HepG2 (cell line): ENCODE measurements around the gene IL24. TPM values are rescaled to one million over a fixed set of nuclear protein-coding genes. Genes with fewer than 3 reads are reported as not detected.

ENCODE experiments used
- ATAC-seq: fragments of 200-7000 bp; cut with Tn5 transposase; 3 replicates; pipeline ENCODE4 v1.9.1; 2020; ENCODE audit warnings: mild to moderate bottlenecking, moderate library complexity
- BruUV-seq: library from RNA; stranded (reverse); fragments of 400-500 nt; replicated peaks from 2 replicates; lab custom pipeline; 2021; lab: Mats Ljungman, UMichigan
- CTCF ChIA-PET: fragments of 300-600 bp; formaldehyde crosslinking; extraction: SDS; loops from one replicate; lab custom pipeline; 2021; ENCODE audit warnings: low total read pairs, inconsistent platforms, low intra/inter-chr PET ratio; lab: Yijun Ruan, JAX
- POLR2A ChIA-PET: fragments of 350-600 bp; sonication (Branson Sonifier 250); formaldehyde crosslinking; loops from one replicate; lab custom pipeline; 2020; ENCODE audit warnings: antibody characterized with exemption, inconsistent platforms; lab: Yijun Ruan, JAX
- DNase-seq: peaks from one replicate; pipeline ENCODE4 v3.0.0-alpha.2; 2015; ENCODE audit warnings: low spot score
- FAIRE-seq: peaks from 3 replicates; lab custom pipeline; 2011; peaks lifted over from hg19 to GRCh38; lab: Jason Lieb, UNC
- H2AFZ ChIP-seq: one replicate; pipeline ENCODE4 v1.6.1; 2011; ENCODE audit warnings: low read length, inconsistent platforms
- H3K27ac ChIP-seq: fragments of 300-600 bp; 3 replicates; pipeline ENCODE4 v1.8.0; 2011; ENCODE audit warnings: mixed run types, mild to moderate bottlenecking, mixed read lengths, low read length, inconsistent platforms; ENCODE audit not compliant: insufficient read depth; ENCODE audit errors: extremely low read length
- H3K27me3 ChIP-seq, 2 experiments: fragments of 200-600 bp in 1 of 2; 2 replicates in 1 of 2; 3 replicates in 1 of 2; pipeline versions ENCODE4 v1.6.0 to v1.8.0; 2011; ENCODE audit warnings: low read length in 2 of 2, mild to moderate bottlenecking in 2 of 2, moderate library complexity in 2 of 2, inconsistent platforms in 1 of 2; ENCODE audit not compliant: insufficient read depth in 2 of 2, control insufficient read depth in 1 of 2
- H3K36me3 ChIP-seq, 2 experiments: fragments of 200-600 bp in 1 of 2; replicated peaks in 1 of 2; 2 replicates in 1 of 2; 3 replicates in 1 of 2; pipeline versions ENCODE4 v1.5.1 to v1.8.0; 2011; ENCODE audit warnings: low read length in 2 of 2, inconsistent platforms in 1 of 2; ENCODE audit not compliant: insufficient read depth in 2 of 2, control insufficient read depth in 1 of 2
- H3K4me1 ChIP-seq: 2 replicates; pipeline ENCODE4 v1.5.1; 2012; ENCODE audit warnings: low read length, inconsistent platforms; ENCODE audit not compliant: insufficient read depth
- H3K4me2 ChIP-seq: 2 replicates; pipeline ENCODE4 v1.6.0; 2011; ENCODE audit warnings: low read depth, low read length, inconsistent platforms
- H3K4me3 ChIP-seq, 3 experiments: fragments of 200-600 bp in 1 of 3; sonication (generic), shearing (Covaris generic) in 1 of 3; replicated peaks in 1 of 3; 2 replicates each; pipeline ENCODE4 v1.5.1; 2011 to 2016; ENCODE audit warnings: low read length in 3 of 3, inconsistent platforms in 2 of 3, low read depth in 2 of 3, mild to moderate bottlenecking in 2 of 3, control low read depth in 1 of 3, mixed read lengths in 1 of 3; ENCODE audit not compliant: insufficient read depth in 1 of 3
- H3K79me2 ChIP-seq: one replicate; pipeline ENCODE4 v1.6.1; 2011; ENCODE audit warnings: low read length, inconsistent platforms; ENCODE audit not compliant: insufficient read depth
- H3K9ac ChIP-seq: 2 replicates; pipeline ENCODE4 v1.6.0; 2011; ENCODE audit warnings: mild to moderate bottlenecking, low read depth, low read length, inconsistent platforms; ENCODE audit not compliant: insufficient read depth
- H3K9me3 ChIP-seq: 2 replicates; pipeline ENCODE4 v1.5.1; 2012; ENCODE audit warnings: mild to moderate bottlenecking, low read length
- H4K20me1 ChIP-seq: 2 replicates; pipeline ENCODE4 v1.6.0; 2011; ENCODE audit warnings: inconsistent platforms, mild to moderate bottlenecking, low read length, moderate library complexity; ENCODE audit not compliant: insufficient read depth
- NR2F2 ChIP-seq: IDR thresholded peaks from 2 replicates; pipeline ENCODE4 v1.6.1; 2012; ENCODE audit warnings: low read depth, inconsistent platforms, borderline replicate concordance
- POLR2AphosphoS2 ChIP-seq: IDR thresholded peaks from 2 replicates; pipeline ENCODE4 v1.6.1; 2011; ENCODE audit warnings: low read depth, low read length, improper control_type of control experiment
- SKI ChIP-seq: fragments of 450-650 bp; IDR thresholded peaks from one replicate; pipeline ENCODE4 v1.6.1; 2018; ENCODE audit warnings: mild to moderate bottlenecking; ENCODE audit not compliant: partially characterized antibody
- ZBTB44 ChIP-seq: sonication (generic); formaldehyde crosslinking; IDR thresholded peaks from 2 replicates; pipeline ENCODE4 v1.4.0; 2020; ENCODE audit warnings: missing genetic modification reagents
- ZNF101 ChIP-seq: sonication (generic); formaldehyde crosslinking; IDR thresholded peaks from 2 replicates; pipeline ENCODE4 v1.4.0; 2020; ENCODE audit warnings: mild to moderate bottlenecking, low read depth, missing genetic modification reagents, borderline replicate concordance
- ZNF431 ChIP-seq: sonication (generic); formaldehyde crosslinking; IDR thresholded peaks from 2 replicates; pipeline ENCODE4 v1.9.0; 2022; ENCODE audit warnings: missing genetic modification reagents, low read depth, mild to moderate bottlenecking, borderline replicate concordance
- ZNF776 ChIP-seq: sonication (generic); formaldehyde crosslinking; IDR thresholded peaks from 2 replicates; pipeline ENCODE4 v1.4.0; 2020; ENCODE audit warnings: mild to moderate bottlenecking, missing genetic modification reagents
- WGBS: methylation state at CpG from one replicate; pipeline ENCODE4 v1.1.6; 2017; ENCODE audit warnings: low lambda C conversion rate; 5-methylcytosine and 5-hydroxymethylcytosine counted together
- in situ Hi-C: cut with HindIII; loops from 2 replicates; pipeline ENCODE4 v1.10.0; 2017; ENCODE audit warnings: low pct_unique_long_range_greater_than_20kb; ENCODE audit not compliant: extremely low pct_ligation_motif_present
- intact Hi-C: fragments of 100-400 bp; cut with micrococcal nuclease; formaldehyde crosslinking; loops from one replicate; pipeline ENCODE4 v1.10.0; 2022; ENCODE audit not compliant: unreplicated experiment
- polyA plus RNA-seq, 8 experiments: library from polyadenylated mRNA; depleted of rRNA in 3 of 8; stranded (reverse) in 7 of 8; unstranded in 1 of 8; fragments of >200 nt; fragmentation: Illumina TruSeq in 4 of 8; extraction: Trizol in 4 of 8; gene quantifications; 2 replicates each; pipeline versions ENCODE4 v1.2.1 to v1.2.3, GENCODE V29; 2011 to 2016; ENCODE audit warnings: low read depth in 4 of 8, missing spikeins in 1 of 8, mixed read lengths in 1 of 8; ENCODE audit not compliant: insufficient read depth in 1 of 8
- total RNA-seq, 5 experiments: library from RNA; depleted of rRNA; stranded (reverse); fragments of >200 nt; fragmentation: Illumina TruSeq; extraction: Trizol; gene quantifications; 2 replicates each; pipeline ENCODE4 v1.2.3, GENCODE V29; 2016; ENCODE audit warnings: low read depth in 1 of 5

The IL24 gene
- total and polyA plus RNA-seq, 2 of the 13 experiments (the other 11 are each of a cell fraction or from before 2014, with no cell fraction given) = not detected

- no peaks in the 10 kb centered on the region for H3K4me1 ChIP-seq
- no peaks in the 10 kb centered on the region for H4K20me1 ChIP-seq
- WGBS = 12% methylated on average over 8 of the region's 8 CpGs
- DNase-seq (no peak), FAIRE-seq (no peak)
- no peak overlapping the region for H3K9ac ChIP-seq
- no peak overlapping the region for H3K27ac ChIP-seq
- intact Hi-C loops = no loop called here
- no peaks in the 10 kb centered on the region for H3K9me3 ChIP-seq
- no peaks in the 10 kb centered on the region for H3K36me3 ChIP-seq
- POLR2A ChIA-PET = no interaction called here
- no peak overlapping the region for H3K4me2 ChIP-seq
- CTCF ChIA-PET = no interaction called here
- BruUV-seq = no TSS peak
- peaks cover 1 to 20% of the 10 kb centered on the region in 2 experiments for H3K27me3 ChIP-seq
- TF ChIP-seq NR2F2 = no peak
- no peak for TF ChIP-seq ZNF776 (CRISPR knock-in tag)
- no peak for TF ChIP-seq ZBTB44 (CRISPR knock-in tag)
- no peak for TF ChIP-seq ZNF101 (CRISPR knock-in tag)
- TF ChIP-seq SKI = no peak
- no peak for TF ChIP-seq ZNF431
- TF ChIP-seq POLR2AphosphoS2 = no peak
- TF ChIP-seq, all 625 proteins: peak for 0
- Histone ChIP-seq H3K79me2 (no peaks in the 10 kb centered on the region), H2AFZ (no peak overlapping the region), H3K4me3 (no peak overlapping the region)
- ATAC-seq = no peak
- in situ Hi-C loops = loop anchor here (25.0 kb wide), 1 partner anchor 279 kb away; the partner anchor contains the start of gene DYRK3
Measured at GRCh38 chr1:206916000-206916709, 18.9 kb downstream of the IL24 start.
